HL-60 (cell line): Measurements from ENCODE around the gene SUFU.

ENCODE experiments used
- DNase-seq, 2 experiments: peaks; one replicate each; pipeline ENCODE4 v3.0.0-alpha.2; 2010 to 2020; ENCODE audit warnings: low read depth in 1 of 2, low spot score in 1 of 2
- H3K27ac ChIP-seq: fragments of 250-450 bp; sonication (Bioruptor Pico); replicated peaks from 2 replicates; pipeline ENCODE4 v1.5.1; 2020; ENCODE audit warnings: mild to moderate bottlenecking, moderate library complexity
- H3K27me3 ChIP-seq: fragments of 250-450 bp; sonication (Bioruptor Pico); 2 replicates; pipeline ENCODE4 v1.5.1; 2021; ENCODE audit warnings: mild to moderate bottlenecking, moderate library complexity; ENCODE audit not compliant: insufficient read depth, poor library complexity, severe bottlenecking
- H3K4me3 ChIP-seq: replicated peaks from 2 replicates; pipeline ENCODE4 v1.5.1; 2011; ENCODE audit warnings: mild to moderate bottlenecking, control low read depth, low read length; ENCODE audit not compliant: insufficient read depth
- CTCF ChIP-seq: IDR thresholded peaks from one replicate; pipeline ENCODE4 v1.5.1; 2011; ENCODE audit warnings: low read length, control low read depth, inconsistent platforms; ENCODE audit not compliant: insufficient read depth
- GABPA ChIP-seq: IDR thresholded peaks from 2 replicates; pipeline ENCODE4 v1.6.1; 2012; ENCODE audit warnings: low read depth
- POLR2AphosphoS5 ChIP-seq: IDR thresholded peaks from 2 replicates; pipeline ENCODE4 v1.6.1; 2012; ENCODE audit warnings: low read depth
- REST ChIP-seq: IDR thresholded peaks from 2 replicates; pipeline ENCODE4 v1.6.1; 2012; ENCODE audit warnings: low read depth; ENCODE audit not compliant: insufficient replicate concordance
- SPI1 ChIP-seq: IDR thresholded peaks from 2 replicates; pipeline ENCODE4 v1.6.1; 2012; ENCODE audit warnings: low read depth, mild to moderate bottlenecking, borderline replicate concordance

The SUFU gene

GRCh38 chr10:102564209-102564834 lies 60.5 kb downstream of the SUFU start:
- DNase-seq = no peak
- H3K27ac ChIP-seq = no peak overlapping the region
- TF ChIP-seq REST = no peak
- H3K4me3 ChIP-seq = no peak overlapping the region
- no peaks in the 10 kb centered on the region for H3K27me3 ChIP-seq

GRCh38 chr10:102565793-102566192 lies 62.0 kb downstream of the SUFU start:
- DNase-seq = no peak
- no peaks in the 10 kb centered on the region for H3K27me3 ChIP-seq
- no peak overlapping the region for H3K27ac ChIP-seq
- TF ChIP-seq CTCF = no peak
- no peak for TF ChIP-seq REST
- TF ChIP-seq POLR2AphosphoS5 = no peak
- no peak for TF ChIP-seq SPI1
- TF ChIP-seq GABPA = no peak
- H3K4me3 ChIP-seq = no peak overlapping the region

GRCh38 chr10:102578782-102579181 lies 75.0 kb downstream of the SUFU start:
- Histone ChIP-seq H3K27ac (no peak overlapping the region), H3K4me3 (no peak overlapping the region), H3K27me3 (no peaks in the 10 kb centered on the region)
- DNase-seq = peak in 1 of 2 experiments; percentile 51
- TF ChIP-seq POLR2AphosphoS5 = no peak
- peak; percentile 10; the same call in 1 of the 2 replicates for TF ChIP-seq SPI1
- TF ChIP-seq REST = no peak

GRCh38 chr10:102579328-102579727 lies 75.6 kb downstream of the SUFU start:
- H3K4me3 ChIP-seq = no peak overlapping the region
- H3K27me3 ChIP-seq = no peaks in the 10 kb centered on the region
- H3K27ac ChIP-seq = no peak overlapping the region
- TF ChIP-seq CTCF = no peak
- TF ChIP-seq POLR2AphosphoS5 = no peak
- no peak for TF ChIP-seq SPI1
- no peak for TF ChIP-seq REST
- TF ChIP-seq GABPA = no peak
- DNase-seq = no peak
